ENCODE results near the gene RGS21.

- TF ChIP-seq, protein P1, sequence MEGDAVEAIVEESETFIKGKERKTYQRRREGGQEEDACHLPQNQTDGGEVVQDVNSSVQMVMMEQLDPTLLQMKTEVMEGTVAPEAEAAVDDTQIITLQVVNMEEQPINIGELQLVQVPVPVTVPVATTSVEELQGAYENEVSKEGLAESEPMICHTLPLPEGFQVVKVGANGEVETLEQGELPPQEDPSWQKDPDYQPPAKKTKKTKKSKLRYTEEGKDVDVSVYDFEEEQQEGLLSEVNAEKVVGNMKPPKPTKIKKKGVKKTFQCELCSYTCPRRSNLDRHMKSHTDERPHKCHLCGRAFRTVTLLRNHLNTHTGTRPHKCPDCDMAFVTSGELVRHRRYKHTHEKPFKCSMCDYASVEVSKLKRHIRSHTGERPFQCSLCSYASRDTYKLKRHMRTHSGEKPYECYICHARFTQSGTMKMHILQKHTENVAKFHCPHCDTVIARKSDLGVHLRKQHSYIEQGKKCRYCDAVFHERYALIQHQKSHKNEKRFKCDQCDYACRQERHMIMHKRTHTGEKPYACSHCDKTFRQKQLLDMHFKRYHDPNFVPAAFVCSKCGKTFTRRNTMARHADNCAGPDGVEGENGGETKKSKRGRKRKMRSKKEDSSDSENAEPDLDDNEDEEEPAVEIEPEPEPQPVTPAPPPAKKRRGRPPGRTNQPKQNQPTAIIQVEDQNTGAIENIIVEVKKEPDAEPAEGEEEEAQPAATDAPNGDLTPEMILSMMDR (IDR thresholded peaks at IDR 0.05) = no peak
- TF ChIP-seq POLR2A (IDR thresholded peaks at IDR 0.05) (no peak), POLR2AphosphoS5 (IDR thresholded peaks at IDR 0.05) (no peak)
Measured at GRCh38 chr1:192350356-192350755, 33.6 kb downstream of the RGS21 start.

Data from suprapubic skin (tissue), 4 donors.